ENCODE results near the gene LPCAT2.

LPCAT2 gene

DNA sequence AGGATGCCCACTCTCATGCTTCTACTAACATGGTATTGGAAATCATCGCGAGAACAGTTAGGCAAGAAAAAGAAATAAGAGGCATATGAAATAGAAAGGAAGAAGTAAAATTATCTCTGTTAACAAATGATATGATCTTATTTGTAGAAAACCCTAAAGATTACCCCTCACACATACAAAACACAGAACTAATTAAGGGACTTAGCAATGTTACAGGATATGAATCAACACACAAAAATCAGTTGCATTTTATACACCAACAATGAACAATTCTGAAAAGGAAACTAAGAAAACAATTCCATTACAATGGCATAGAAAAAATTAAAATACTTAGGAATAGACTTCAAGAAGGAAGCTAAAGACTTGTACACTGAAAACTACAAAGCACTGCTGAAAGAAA lies 54.9 kb downstream of the LPCAT2 start:
- FAIRE-seq = no peak
- DNase-seq (ENCODE audit: insufficient read length) = no peak
- TF ChIP-seq TAF1 (IDR thresholded peaks at IDR 0.05; ENCODE audit: borderline replicate concordance, low read depth, low read length) (no peak), POLR2A (IDR thresholded peaks at IDR 0.05; ENCODE audit: low read depth, low read length) (no peak), POLR2AphosphoS5 (IDR thresholded peaks at IDR 0.05; ENCODE audit: low read depth, low read length) (no peak)

GRCh38 chr16:55565086-55565485 lies 56.2 kb downstream of the LPCAT2 start:
- TF ChIP-seq TAF1 (IDR thresholded peaks at IDR 0.05; ENCODE audit: borderline replicate concordance, low read depth, low read length) (no peak), POLR2A (IDR thresholded peaks at IDR 0.05; ENCODE audit: low read depth, low read length) (no peak), POLR2AphosphoS5 (IDR thresholded peaks at IDR 0.05; ENCODE audit: low read depth, low read length) (no peak)
- no peak for DNase-seq (ENCODE audit: insufficient read length)
- FAIRE-seq = no peak

DNA sequence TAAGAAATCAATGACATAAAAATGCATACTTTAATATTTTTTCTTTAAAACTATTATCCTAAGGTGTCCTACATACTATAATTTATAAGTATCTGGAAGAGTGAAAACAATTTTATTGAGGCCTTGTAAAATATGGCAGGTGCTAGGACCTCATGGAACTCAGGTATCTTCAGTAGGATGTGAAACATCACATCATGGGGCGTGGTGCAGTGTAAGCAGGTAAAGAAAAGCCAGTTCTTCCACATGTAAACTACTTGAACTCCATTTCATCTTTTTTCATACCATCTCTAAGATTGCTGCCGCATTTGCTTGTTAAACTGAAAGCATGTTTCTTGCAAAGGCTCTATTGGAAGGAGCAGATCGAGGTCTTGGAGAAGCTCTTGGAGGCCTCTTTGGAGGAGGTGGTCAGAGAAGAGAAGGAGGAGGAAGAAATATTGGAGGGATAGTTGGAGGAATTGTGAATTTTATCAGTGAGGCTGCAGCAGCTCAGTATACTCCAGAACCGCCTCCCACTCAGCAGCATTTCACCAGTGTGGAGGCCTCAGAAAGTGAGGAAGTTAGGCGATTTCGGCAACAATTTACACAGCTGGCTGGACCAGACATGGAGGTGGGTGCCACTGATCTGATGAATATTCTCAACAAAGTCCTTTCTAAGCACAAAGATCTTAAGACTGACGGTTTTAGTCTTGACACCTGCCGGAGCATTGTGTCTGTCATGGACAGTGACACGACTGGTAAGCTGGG lies 57.7 kb downstream of the LPCAT2 start, which contains the start of gene CAPNS2:
Gene CAPNS2, plus strand, starts transcription at position 253 of the 744 bp plus-strand sequence. Its CDS starts 73 bp downstream, at position 326.
- FAIRE-seq = no peak
- no peak for DNase-seq (ENCODE audit: insufficient read length)
- TF ChIP-seq POLR2A (IDR thresholded peaks at IDR 0.05; ENCODE audit: low read depth, low read length) (no peak), POLR2AphosphoS5 (IDR thresholded peaks at IDR 0.05; ENCODE audit: low read depth, low read length) (no peak), TAF1 (IDR thresholded peaks at IDR 0.05; ENCODE audit: borderline replicate concordance, low read depth, low read length) (no peak)

DNA sequence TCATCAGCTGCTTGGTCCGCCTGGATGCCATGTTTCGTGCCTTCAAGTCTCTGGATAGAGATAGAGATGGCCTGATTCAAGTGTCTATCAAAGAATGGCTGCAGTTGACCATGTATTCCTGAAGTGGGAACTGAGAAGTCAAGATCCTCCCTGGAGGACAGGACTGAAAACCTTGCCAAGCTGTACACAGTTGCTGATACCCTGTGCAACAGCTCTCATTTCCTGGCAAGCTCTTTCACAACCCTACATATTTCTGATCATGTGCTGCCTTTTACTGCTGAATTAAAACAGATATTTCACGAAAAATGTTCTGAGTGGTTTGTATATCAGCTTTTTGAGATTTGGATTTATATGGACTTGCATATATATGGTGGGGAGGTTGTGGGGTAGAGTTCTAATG lies 58.5 kb downstream of the LPCAT2 start:
- no peak for DNase-seq (ENCODE audit: insufficient read length)
- FAIRE-seq = no peak
- TF ChIP-seq POLR2AphosphoS5 (IDR thresholded peaks at IDR 0.05; ENCODE audit: low read depth, low read length) (no peak), POLR2A (IDR thresholded peaks at IDR 0.05; ENCODE audit: low read depth, low read length) (no peak), TAF1 (IDR thresholded peaks at IDR 0.05; ENCODE audit: borderline replicate concordance, low read depth, low read length) (no peak)

- no peak for FAIRE-seq
- no peak for TF ChIP-seq POLR2A (IDR thresholded peaks at IDR 0.05; ENCODE audit: low read depth, low read length)
- no peak for TF ChIP-seq TAF1 (IDR thresholded peaks at IDR 0.05; ENCODE audit: borderline replicate concordance, low read depth, low read length)
- TF ChIP-seq POLR2AphosphoS5 (IDR thresholded peaks at IDR 0.05; ENCODE audit: low read depth, low read length) = no peak
- DNase-seq (ENCODE audit: insufficient read length) = no peak
Measured at GRCh38 chr16:55568207-55568606, 59.3 kb downstream of the LPCAT2 start.

- no peak for TF ChIP-seq POLR2AphosphoS5 (IDR thresholded peaks at IDR 0.05; ENCODE audit: low read depth, low read length)
- no peak for TF ChIP-seq POLR2A (IDR thresholded peaks at IDR 0.05; ENCODE audit: low read depth, low read length)
- TF ChIP-seq TAF1 (IDR thresholded peaks at IDR 0.05; ENCODE audit: borderline replicate concordance, low read depth, low read length) = no peak
- FAIRE-seq (no peak), DNase-seq (ENCODE audit: insufficient read length) (no peak)
Measured at GRCh38 chr16:55569025-55569424, 60.2 kb downstream of the LPCAT2 start.

DNA sequence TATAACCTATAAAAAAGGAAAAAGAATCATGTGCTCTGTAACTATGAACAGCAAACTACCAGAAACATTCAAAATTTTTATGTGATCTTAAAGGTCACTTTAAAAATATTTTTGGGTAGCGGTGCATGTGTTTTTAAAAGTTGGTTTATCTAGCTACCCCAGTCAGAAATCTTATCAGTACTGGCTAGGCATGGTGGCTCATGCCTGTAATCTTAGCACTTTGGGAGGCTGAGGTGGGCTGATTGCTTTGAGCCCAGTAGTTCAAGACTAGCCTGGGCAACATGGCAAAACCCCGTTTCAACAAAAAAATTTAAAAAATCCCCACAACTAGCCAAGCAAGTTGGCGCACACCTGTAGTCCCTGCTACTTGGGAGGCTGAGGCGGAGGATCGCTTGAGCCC lies 61.3 kb downstream of the LPCAT2 start:
- FAIRE-seq = no peak
- TF ChIP-seq POLR2A (IDR thresholded peaks at IDR 0.05; ENCODE audit: low read depth, low read length) (no peak), TAF1 (IDR thresholded peaks at IDR 0.05; ENCODE audit: borderline replicate concordance, low read depth, low read length) (no peak), POLR2AphosphoS5 (IDR thresholded peaks at IDR 0.05; ENCODE audit: low read depth, low read length) (no peak)
- DNase-seq (ENCODE audit: insufficient read length) = no peak

GRCh38 chr16:55571191-55571897 lies 62.5 kb downstream of the LPCAT2 start:
- FAIRE-seq (no peak), DNase-seq (ENCODE audit: insufficient read length) (no peak)
- TF ChIP-seq TAF1 (IDR thresholded peaks at IDR 0.05; ENCODE audit: borderline replicate concordance, low read depth, low read length) (no peak), POLR2A (IDR thresholded peaks at IDR 0.05; ENCODE audit: low read depth, low read length) (no peak), POLR2AphosphoS5 (IDR thresholded peaks at IDR 0.05; ENCODE audit: low read depth, low read length) (no peak)

- DNase-seq (ENCODE audit: insufficient read length) (no peak), FAIRE-seq (no peak)
- TF ChIP-seq POLR2A (IDR thresholded peaks at IDR 0.05; ENCODE audit: low read depth, low read length) (no peak), TAF1 (IDR thresholded peaks at IDR 0.05; ENCODE audit: borderline replicate concordance, low read depth, low read length) (no peak), POLR2AphosphoS5 (IDR thresholded peaks at IDR 0.05; ENCODE audit: low read depth, low read length) (no peak)
Measured at GRCh38 chr16:55572439-55572838, 63.6 kb downstream of the LPCAT2 start.

GRCh38 chr16:55574811-55575210 lies 65.9 kb downstream of the LPCAT2 start:
- TF ChIP-seq POLR2A (IDR thresholded peaks at IDR 0.05; ENCODE audit: low read depth, low read length) (no peak), TAF1 (IDR thresholded peaks at IDR 0.05; ENCODE audit: borderline replicate concordance, low read depth, low read length) (no peak), POLR2AphosphoS5 (IDR thresholded peaks at IDR 0.05; ENCODE audit: low read depth, low read length) (no peak)
- FAIRE-seq = no peak
- no peak for DNase-seq (ENCODE audit: insufficient read length)

GRCh38 chr16:55575496-55575895 lies 66.6 kb downstream of the LPCAT2 start:
- TF ChIP-seq POLR2AphosphoS5 (IDR thresholded peaks at IDR 0.05; ENCODE audit: low read depth, low read length) (no peak), POLR2A (IDR thresholded peaks at IDR 0.05; ENCODE audit: low read depth, low read length) (no peak), TAF1 (IDR thresholded peaks at IDR 0.05; ENCODE audit: borderline replicate concordance, low read depth, low read length) (no peak)
- DNase-seq (ENCODE audit: insufficient read length) (no peak), FAIRE-seq (no peak)

GRCh38 chr16:55576384-55576783 lies 67.5 kb downstream of the LPCAT2 start:
- FAIRE-seq (no peak), DNase-seq (ENCODE audit: insufficient read length) (no peak)
- no peak for TF ChIP-seq TAF1 (IDR thresholded peaks at IDR 0.05; ENCODE audit: borderline replicate concordance, low read depth, low read length)

Measured in GM12892 (cell line).